ENCODE measurements around the gene SYCP3. TPM values are rescaled to one million over a fixed set of nuclear protein-coding genes. Genes with fewer than 3 reads are reported as not detected.

SYCP3 gene
- total and polyA plus RNA-seq, 2 of the 13 experiments (the other 11 are each of a cell fraction or from before 2014, with no cell fraction given) = not detected

- TF ChIP-seq GPBP1L1 (CRISPR knock-in tag; IDR thresholded peaks at IDR 0.05) (no peak), ZNF749 (CRISPR knock-in tag; IDR thresholded peaks at IDR 0.05; ENCODE audit: borderline replicate concordance) (no peak), BATF2 (CRISPR knock-in tag; IDR thresholded peaks at IDR 0.05) (no peak), KLF11 (CRISPR knock-in tag; IDR thresholded peaks at IDR 0.05) (no peak), BRCA1 (CRISPR knock-in tag; IDR thresholded peaks at IDR 0.05) (peak; percentile 36; the same call in 1 of the 2 replicates), KMT2A (CRISPR knock-in tag; IDR thresholded peaks at IDR 0.05) (peak; percentile 82), PLRG1 (conservative IDR thresholded peaks at IDR 0.05) (no peak), ZSCAN5A (CRISPR knock-in tag; IDR thresholded peaks at IDR 0.05; ENCODE audit: borderline replicate concordance) (no peak; the same call in 1 of the 2 replicates), ZC3H13 (CRISPR knock-in tag; IDR thresholded peaks at IDR 0.05) (no peak), CSRNP2 (CRISPR knock-in tag; conservative IDR thresholded peaks at IDR 0.05; ENCODE audit: low read depth) (no peak), THRA (CRISPR knock-in tag; IDR thresholded peaks at IDR 0.05; ENCODE audit: borderline replicate concordance) (peak; percentile 93), ZNF704 (CRISPR knock-in tag; IDR thresholded peaks at IDR 0.05; ENCODE audit: borderline replicate concordance) (no peak), ZNF75D (CRISPR knock-in tag; IDR thresholded peaks at IDR 0.05; ENCODE audit: borderline replicate concordance) (no peak), ZFP1 (CRISPR knock-in tag; IDR thresholded peaks at IDR 0.05) (peak; percentile 62; the same call in 1 of the 2 replicates), POLR2AphosphoS5 (IDR thresholded peaks at IDR 0.05; ENCODE audit: low read depth, low read length) (peak; percentile 36; the same call in 1 of the 2 replicates), TSC22D2 (CRISPR knock-in tag; IDR thresholded peaks at IDR 0.05; ENCODE audit: borderline replicate concordance) (no peak), CHCHD3 (CRISPR knock-in tag; IDR thresholded peaks at IDR 0.05) (no peak), ZGPAT (CRISPR knock-in tag; IDR thresholded peaks at IDR 0.05) (no peak; the same call in 1 of the 2 replicates), ZNF414 (CRISPR knock-in tag; IDR thresholded peaks at IDR 0.05) (no peak)
Measured at GRCh38 chr12:101713059-101713682, 26.1 kb downstream of the SYCP3 start (continued).
